ENCODE measurements around the gene COPS3. TPM values are rescaled to one million over a fixed set of nuclear protein-coding genes. Genes with fewer than 3 reads are reported as not detected.

The COPS3 gene
- total and polyA plus RNA-seq, 10 donors, result 29.9 to 58.9 (median 44.5) TPM

DNA sequence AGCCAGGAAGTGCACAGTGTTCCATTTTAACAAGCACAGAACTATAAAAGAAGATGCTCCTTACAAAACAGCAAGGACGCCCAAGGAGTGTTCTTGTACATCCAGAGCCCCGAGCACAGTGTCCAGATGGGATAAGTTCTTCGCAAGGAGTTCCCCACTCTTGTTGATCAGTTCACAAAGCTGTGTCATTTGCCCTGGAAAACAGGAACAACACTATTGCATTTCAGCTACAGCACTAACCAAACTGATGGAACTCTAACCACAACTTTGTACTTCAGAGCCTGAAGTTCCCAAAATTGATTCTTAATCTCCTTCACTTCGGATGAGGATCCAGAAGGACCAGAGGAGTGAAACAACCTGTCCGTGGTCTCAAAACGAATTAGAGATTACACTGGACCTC lies 5.1 kb downstream of the COPS3 start:
- 52 to 69% (median 64%) methylated on average over 6 of the region's 6 CpGs for WGBS, 5 donors
- intact Hi-C loops (cut with DNase I; ENCODE audit: low total_unique reads), result no loop called here
- no peaks in the 10 kb centered on the region for H3K9me3 ChIP-seq
- peaks cover 18 to 59% (median 43%) of the 10 kb centered on the region in 6 donors for H3K4me1 ChIP-seq
- peak overlapping the region in 1 of 8 donors; percentile 8 for H3K4me3 ChIP-seq
- no peak for DNase-seq
- TF ChIP-seq POLR2A (IDR thresholded peaks at IDR 0.05) (no peak), POLR2AphosphoS5 (IDR thresholded peaks at IDR 0.05) (no peak)
- TF ChIP-seq, protein P1, sequence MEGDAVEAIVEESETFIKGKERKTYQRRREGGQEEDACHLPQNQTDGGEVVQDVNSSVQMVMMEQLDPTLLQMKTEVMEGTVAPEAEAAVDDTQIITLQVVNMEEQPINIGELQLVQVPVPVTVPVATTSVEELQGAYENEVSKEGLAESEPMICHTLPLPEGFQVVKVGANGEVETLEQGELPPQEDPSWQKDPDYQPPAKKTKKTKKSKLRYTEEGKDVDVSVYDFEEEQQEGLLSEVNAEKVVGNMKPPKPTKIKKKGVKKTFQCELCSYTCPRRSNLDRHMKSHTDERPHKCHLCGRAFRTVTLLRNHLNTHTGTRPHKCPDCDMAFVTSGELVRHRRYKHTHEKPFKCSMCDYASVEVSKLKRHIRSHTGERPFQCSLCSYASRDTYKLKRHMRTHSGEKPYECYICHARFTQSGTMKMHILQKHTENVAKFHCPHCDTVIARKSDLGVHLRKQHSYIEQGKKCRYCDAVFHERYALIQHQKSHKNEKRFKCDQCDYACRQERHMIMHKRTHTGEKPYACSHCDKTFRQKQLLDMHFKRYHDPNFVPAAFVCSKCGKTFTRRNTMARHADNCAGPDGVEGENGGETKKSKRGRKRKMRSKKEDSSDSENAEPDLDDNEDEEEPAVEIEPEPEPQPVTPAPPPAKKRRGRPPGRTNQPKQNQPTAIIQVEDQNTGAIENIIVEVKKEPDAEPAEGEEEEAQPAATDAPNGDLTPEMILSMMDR (IDR thresholded peaks at IDR 0.05 in 8 of 11, conservative IDR thresholded peaks at IDR 0.05 in 3 of 11), result no peak
- peaks cover 0 to 64% (median 37%) of the 10 kb centered on the region in 6 donors for H3K36me3 ChIP-seq
- H3K27me3 ChIP-seq (replicated peaks in 1 of 7), result no peaks in the 10 kb centered on the region
- peak overlapping the region in 7 of 8 donors; percentile 57 to 91 (median 71) for H3K27ac ChIP-seq

DNA sequence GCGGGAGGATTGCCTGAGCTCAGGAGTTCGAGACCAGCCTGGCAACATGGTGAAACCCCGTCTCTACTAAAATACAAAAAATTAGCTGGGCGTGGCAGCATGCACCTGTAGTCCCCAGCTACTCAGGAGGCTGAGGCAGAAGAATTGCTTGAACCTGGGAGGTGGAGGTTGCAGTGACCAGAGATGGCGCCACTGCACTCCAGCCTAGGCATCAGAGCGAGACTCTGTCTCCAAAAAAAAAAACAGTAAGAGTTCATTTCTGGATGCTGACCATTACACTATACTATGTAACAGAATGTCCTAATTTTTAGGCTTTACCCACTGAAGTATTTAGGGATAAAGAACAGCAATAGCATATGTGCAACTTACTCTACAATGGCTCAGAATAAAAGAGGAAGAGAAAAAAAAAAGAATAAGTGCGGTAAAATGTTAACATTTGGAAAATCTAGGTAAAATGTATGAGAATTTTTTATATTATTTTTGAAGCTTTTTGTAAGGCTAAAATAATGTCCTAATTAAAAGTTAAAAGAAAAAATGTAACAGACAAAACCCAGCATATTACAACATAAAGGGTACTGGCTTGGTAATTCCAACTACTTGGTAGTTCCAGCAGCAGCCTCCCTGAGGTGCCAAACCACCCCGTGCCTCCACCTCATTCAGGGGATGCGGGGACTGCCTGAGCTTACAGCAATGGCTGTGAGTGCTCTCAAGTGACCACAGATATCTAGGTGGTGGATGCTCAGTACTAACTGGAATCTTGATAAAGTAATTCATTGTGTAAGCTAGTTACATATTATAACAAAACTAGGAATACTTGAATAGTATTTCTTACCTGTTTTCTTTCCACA lies 10.9 kb downstream of the COPS3 start:
- intact Hi-C loops (cut with DNase I; ENCODE audit: low total_unique reads), result no loop called here
- no peaks in the 10 kb centered on the region for H3K27me3 ChIP-seq (replicated peaks in 1 of 7)
- H3K36me3 ChIP-seq, result peaks cover 3 to 100% (median 83%) of the 10 kb centered on the region in 6 donors
- no peak overlapping the region for H3K4me3 ChIP-seq
- H3K4me1 ChIP-seq, result peaks cover 0 to 13% (median 3%) of the 10 kb centered on the region in 6 donors
- WGBS, 5 donors, result 85 to 93% (median 86%) methylated on average over 9 of the region's 9 CpGs
- no peaks in the 10 kb centered on the region for H3K9me3 ChIP-seq
- H3K27ac ChIP-seq, result peak overlapping the region in 2 of 8 donors; percentile 48 to 81
- TF ChIP-seq, protein P1 (IDR thresholded peaks at IDR 0.05 in 8 of 11, conservative IDR thresholded peaks at IDR 0.05 in 3 of 11), result peak in 5 of 11 experiments; percentile 13 to 39 (median 28)
- TF ChIP-seq POLR2AphosphoS5 (IDR thresholded peaks at IDR 0.05) (no peak), POLR2A (IDR thresholded peaks at IDR 0.05) (no peak)
- DNase-seq, result no peak

GRCh38 chr17:17264430-17264829 lies 16.6 kb downstream of the COPS3 start:
- Histone ChIP-seq H3K36me3 (peaks cover 10 to 100% (median 95%) of the 10 kb centered on the region in 6 donors), H3K27me3 (replicated peaks in 1 of 7) (no peaks in the 10 kb centered on the region), H3K27ac (no peak overlapping the region), H3K4me1 (peaks cover 0 to 3% (median 0%) of the 10 kb centered on the region in 6 donors), H3K4me3 (no peak overlapping the region), H3K9me3 (no peaks in the 10 kb centered on the region)
- no peak for DNase-seq
- TF ChIP-seq, protein P1 (IDR thresholded peaks at IDR 0.05 in 8 of 11, conservative IDR thresholded peaks at IDR 0.05 in 3 of 11), result no peak
- TF ChIP-seq POLR2A (IDR thresholded peaks at IDR 0.05), result no peak
- TF ChIP-seq POLR2AphosphoS5 (IDR thresholded peaks at IDR 0.05), result no peak
- WGBS, 5 donors, result 86 to 91% (median 89%) methylated on average over 2 of the region's 2 CpGs
- intact Hi-C loops (cut with DNase I; ENCODE audit: low total_unique reads), result no loop called here

- WGBS, 5 donors, result 82 to 95% (median 93%) methylated on average over 4 of the region's 4 CpGs
- intact Hi-C loops (cut with DNase I; ENCODE audit: low total_unique reads), result no loop called here
- Histone ChIP-seq H3K4me1 (no peaks in the 10 kb centered on the region), H3K36me3 (peaks cover 7 to 100% (median 95%) of the 10 kb centered on the region in 6 donors), H3K4me3 (no peak overlapping the region), H3K9me3 (no peaks in the 10 kb centered on the region), H3K27ac (no peak overlapping the region), H3K27me3 (replicated peaks in 1 of 7) (no peaks in the 10 kb centered on the region)
- TF ChIP-seq POLR2A (IDR thresholded peaks at IDR 0.05) (no peak), POLR2AphosphoS5 (IDR thresholded peaks at IDR 0.05) (no peak)
- TF ChIP-seq, protein P1 (IDR thresholded peaks at IDR 0.05 in 8 of 11, conservative IDR thresholded peaks at IDR 0.05 in 3 of 11), result no peak
- DNase-seq, result no peak
Measured at GRCh38 chr17:17258998-17259397, 22.0 kb downstream of the COPS3 start.
